Stimulated activated naive CD8-positive, alpha-beta T cell treated with anti-CD3 and anti-CD28 coated beads, Interleukin-15, Interleukin-2, amounts not matched to agents 100 ng/mL and 50 ng/mL, for 24 hours (primary cell): Measurements from ENCODE around the gene ADTRP.
"Not testable (repeated sequence)": the region's sequence is repeated elsewhere in the genome, so short reads cannot be mapped to it uniquely, and the experiment has no call there.

Experiments
- H3K27ac Mint-ChIP-seq: one replicate; pipeline ENCODE4 v1.8.0; 2021; ENCODE audit warnings: mild to moderate bottlenecking, mixed read lengths
- H3K27me3 Mint-ChIP-seq: one replicate; pipeline ENCODE4 v1.8.0; 2021; ENCODE audit warnings: mixed read lengths
- H3K36me3 Mint-ChIP-seq: one replicate; pipeline ENCODE4 v1.8.0; 2021; ENCODE audit warnings: low read depth, mixed read lengths
- H3K4me1 Mint-ChIP-seq: one replicate; pipeline ENCODE4 v1.8.0; 2021; ENCODE audit warnings: low read depth, mixed read lengths
- H3K4me3 Mint-ChIP-seq: one replicate; pipeline ENCODE4 v1.8.0; 2021; ENCODE audit warnings: mild to moderate bottlenecking, mixed read lengths
- H3K9me3 Mint-ChIP-seq: one replicate; pipeline ENCODE4 v1.8.0; 2021; ENCODE audit warnings: mixed read lengths

ADTRP gene

GRCh38 chr6:11701573-11701972, 77.0 kb downstream of the ADTRP start:
- H3K9me3 Mint-ChIP-seq = peaks cover 4% of the 10 kb centered on the region

GRCh38 chr6:11700118-11700718, 78.4 kb downstream of the ADTRP start:
- no peaks in the 10 kb centered on the region for H3K36me3 Mint-ChIP-seq
- peaks cover 3% of the 10 kb centered on the region for H3K27me3 Mint-ChIP-seq
- H3K4me3 Mint-ChIP-seq = no peak overlapping the region
- no peak overlapping the region for H3K27ac Mint-ChIP-seq
- H3K9me3 Mint-ChIP-seq = peaks cover 4% of the 10 kb centered on the region
- H3K4me1 Mint-ChIP-seq = peaks cover 34% of the 10 kb centered on the region

More at GRCh38 chr6:11701573-11701972, 77.0 kb downstream of the ADTRP start:
- H3K4me1 Mint-ChIP-seq = peaks cover 38% of the 10 kb centered on the region
- peaks cover 3% of the 10 kb centered on the region for H3K27me3 Mint-ChIP-seq
- no peak overlapping the region for H3K27ac Mint-ChIP-seq
- H3K36me3 Mint-ChIP-seq = no peaks in the 10 kb centered on the region
- no peak overlapping the region for H3K4me3 Mint-ChIP-seq

- Mint-ChIP-seq H3K27ac (no peak overlapping the region), H3K36me3 (no peaks in the 10 kb centered on the region), H3K27me3 (peaks cover 3% of the 10 kb centered on the region), H3K9me3 (peaks cover 4% of the 10 kb centered on the region), H3K4me1 (peaks cover 29% of the 10 kb centered on the region), H3K4me3 (no peak overlapping the region)
Measured at GRCh38 chr6:11699576-11699975, 79.0 kb downstream of the ADTRP start.

- Mint-ChIP-seq H3K36me3 (no peaks in the 10 kb centered on the region), H3K4me3 (no peak overlapping the region), H3K4me1 (peaks cover 16% of the 10 kb centered on the region), H3K9me3 (peaks cover 4% of the 10 kb centered on the region), H3K27me3 (peaks cover 3% of the 10 kb centered on the region), H3K27ac (peak overlapping the region; percentile 36)
Measured at GRCh38 chr6:11692451-11693376, 85.9 kb downstream of the ADTRP start.

GRCh38 chr6:11689847-11690246, 88.8 kb downstream of the ADTRP start:
- Mint-ChIP-seq H3K27ac (no peak overlapping the region), H3K4me3 (no peak overlapping the region), H3K9me3 (no peaks in the 10 kb centered on the region), H3K36me3 (no peaks in the 10 kb centered on the region), H3K27me3 (no peaks in the 10 kb centered on the region), H3K4me1 (peaks cover 16% of the 10 kb centered on the region)

GRCh38 chr6:11689400-11689799, 89.2 kb downstream of the ADTRP start:
- not testable (repeated sequence) for H3K36me3 Mint-ChIP-seq, H3K9me3 Mint-ChIP-seq, H3K27me3 Mint-ChIP-seq, H3K27ac Mint-ChIP-seq, H3K4me3 Mint-ChIP-seq
- peaks cover 16% of the 10 kb centered on the region for H3K4me1 Mint-ChIP-seq

- no peak overlapping the region for H3K27ac Mint-ChIP-seq
Measured at GRCh38 chr6:11688425-11688709, 90.2 kb downstream of the ADTRP start.

GRCh38 chr6:11685481-11686093, 93.0 kb downstream of the ADTRP start:
- peaks cover 9% of the 10 kb centered on the region for H3K27me3 Mint-ChIP-seq
- H3K4me1 Mint-ChIP-seq = no peaks in the 10 kb centered on the region
- no peaks in the 10 kb centered on the region for H3K36me3 Mint-ChIP-seq
- no peak overlapping the region for H3K27ac Mint-ChIP-seq
- H3K4me3 Mint-ChIP-seq = no peak overlapping the region
- peaks cover 5% of the 10 kb centered on the region for H3K9me3 Mint-ChIP-seq

More at GRCh38 chr6:11688425-11688709, 90.2 kb downstream of the ADTRP start:
- no peaks in the 10 kb centered on the region for H3K9me3 Mint-ChIP-seq
- H3K36me3 Mint-ChIP-seq = no peaks in the 10 kb centered on the region
- H3K27me3 Mint-ChIP-seq = peaks cover 1% of the 10 kb centered on the region
- peaks cover 12% of the 10 kb centered on the region for H3K4me1 Mint-ChIP-seq
- no peak overlapping the region for H3K4me3 Mint-ChIP-seq

GRCh38 chr6:11684901-11685480, 93.6 kb downstream of the ADTRP start:
- Mint-ChIP-seq H3K9me3 (peaks cover 8% of the 10 kb centered on the region), H3K4me1 (no peaks in the 10 kb centered on the region), H3K4me3 (no peak overlapping the region), H3K27me3 (peaks cover 9% of the 10 kb centered on the region), H3K36me3 (no peaks in the 10 kb centered on the region), H3K27ac (no peak overlapping the region)

GRCh38 chr6:11683871-11684270, 94.7 kb downstream of the ADTRP start:
- Mint-ChIP-seq H3K4me1 (no peaks in the 10 kb centered on the region), H3K9me3 (peaks cover 8% of the 10 kb centered on the region), H3K27me3 (peaks cover 9% of the 10 kb centered on the region), H3K27ac (no peak overlapping the region), H3K4me3 (no peak overlapping the region), H3K36me3 (no peaks in the 10 kb centered on the region)

GRCh38 chr6:11682561-11682975, 96.0 kb downstream of the ADTRP start:
- no peaks in the 10 kb centered on the region for H3K36me3 Mint-ChIP-seq
- H3K4me3 Mint-ChIP-seq = no peak overlapping the region
- H3K27me3 Mint-ChIP-seq = peaks cover 9% of the 10 kb centered on the region
- H3K27ac Mint-ChIP-seq = no peak overlapping the region
- H3K4me1 Mint-ChIP-seq = no peaks in the 10 kb centered on the region
- peaks cover 8% of the 10 kb centered on the region for H3K9me3 Mint-ChIP-seq

- Mint-ChIP-seq H3K4me1 (no peaks in the 10 kb centered on the region), H3K9me3 (peaks cover 8% of the 10 kb centered on the region), H3K4me3 (no peak overlapping the region), H3K27ac (no peak overlapping the region), H3K36me3 (no peaks in the 10 kb centered on the region), H3K27me3 (peaks cover 9% of the 10 kb centered on the region)
Measured at GRCh38 chr6:11681770-11682169, 96.8 kb downstream of the ADTRP start.

GRCh38 chr6:11681357-11681756, 97.2 kb downstream of the ADTRP start:
- no peaks in the 10 kb centered on the region for H3K4me1 Mint-ChIP-seq
- H3K4me3 Mint-ChIP-seq = no peak overlapping the region
- H3K27ac Mint-ChIP-seq = no peak overlapping the region
- H3K27me3 Mint-ChIP-seq = peaks cover 9% of the 10 kb centered on the region
- no peaks in the 10 kb centered on the region for H3K36me3 Mint-ChIP-seq
- peaks cover 8% of the 10 kb centered on the region for H3K9me3 Mint-ChIP-seq

GRCh38 chr6:11680479-11680878, 98.1 kb downstream of the ADTRP start:
- H3K36me3 Mint-ChIP-seq, H3K9me3 Mint-ChIP-seq, H3K4me3 Mint-ChIP-seq, H3K4me1 Mint-ChIP-seq, H3K27me3 Mint-ChIP-seq, H3K27ac Mint-ChIP-seq: not testable (repeated sequence)

GRCh38 chr6:11679099-11679498, 99.5 kb downstream of the ADTRP start:
- no peak overlapping the region for H3K4me3 Mint-ChIP-seq
- no peaks in the 10 kb centered on the region for H3K36me3 Mint-ChIP-seq
- H3K27me3 Mint-ChIP-seq = peaks cover 16% of the 10 kb centered on the region
- no peak overlapping the region for H3K27ac Mint-ChIP-seq
- H3K9me3 Mint-ChIP-seq = peaks cover 8% of the 10 kb centered on the region
- no peaks in the 10 kb centered on the region for H3K4me1 Mint-ChIP-seq
